ENCODE results near the gene PCDH15.
"Not testable (repeated sequence)": the region's sequence is repeated elsewhere in the genome, so short reads cannot be mapped to it uniquely, and the experiment has no call there.

PCDH15 gene

DNA sequence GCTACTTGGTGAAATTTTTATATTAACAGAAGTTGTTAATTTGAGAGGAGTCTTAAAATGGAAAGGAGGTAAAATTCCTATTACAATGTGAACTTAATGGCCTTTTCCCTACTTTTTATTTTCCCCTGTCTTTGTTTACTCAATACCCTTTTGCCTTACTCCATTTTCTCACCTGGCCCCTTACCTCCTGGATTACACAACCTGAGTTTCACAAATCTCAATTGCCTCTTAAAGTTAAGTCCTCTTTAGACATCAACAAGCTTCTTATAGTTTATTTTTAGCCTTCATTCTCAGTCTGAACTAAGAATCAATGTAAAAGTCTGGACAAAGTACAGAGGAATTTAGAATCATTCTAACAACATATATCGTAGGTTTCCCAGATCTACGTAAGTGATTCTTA, 247.0 kb downstream of the PCDH15 start:
- DNase-seq (ENCODE audit: low spot score): no peak

- DNase-seq (ENCODE audit: low spot score): no peak
Observed at GRCh38 chr10:54550016-54550415, 251.0 kb downstream of the PCDH15 start.

GRCh38 chr10:54531296-54531695, 269.7 kb downstream of the PCDH15 start:
- no peak for DNase-seq (ENCODE audit: low spot score)

DNA sequence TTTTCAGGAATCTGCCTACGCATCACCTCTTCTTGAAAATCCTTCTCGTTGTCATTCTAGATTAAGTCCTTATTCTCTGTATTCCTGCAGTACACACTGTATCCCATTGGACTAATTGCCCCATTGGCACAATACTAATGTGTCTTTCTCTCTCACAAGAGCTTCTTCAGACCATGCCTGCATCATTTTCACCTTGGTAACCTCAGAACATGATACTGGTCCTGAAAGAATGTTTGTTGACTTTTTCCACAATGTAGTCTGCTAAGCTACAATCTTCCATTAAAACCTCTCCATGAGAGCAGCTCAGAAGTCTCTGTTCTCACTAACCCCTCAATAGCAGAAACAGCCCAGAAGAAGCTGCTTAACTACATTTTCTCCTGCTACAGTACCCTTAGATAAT, 270.7 kb downstream of the PCDH15 start:
- no peak for DNase-seq (ENCODE audit: low spot score)

DNA sequence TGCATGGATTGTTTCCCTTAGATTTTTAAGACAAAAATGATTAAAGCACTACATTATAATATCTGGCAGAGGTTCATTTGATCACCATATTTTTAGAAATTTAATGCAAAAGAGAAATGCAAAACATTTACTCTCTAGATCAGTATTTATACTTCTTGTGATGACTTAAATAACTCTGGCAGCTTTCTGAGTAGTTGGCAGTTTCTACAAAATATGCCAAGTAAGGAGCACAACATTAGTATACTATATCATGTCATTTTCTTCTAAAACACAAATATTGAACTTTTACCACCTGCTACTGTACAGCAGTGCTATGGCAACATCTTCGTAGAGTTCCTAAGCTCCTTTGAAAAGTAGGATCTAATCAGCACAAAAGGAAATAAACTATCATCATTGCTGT, 275.2 kb downstream of the PCDH15 start:
- DNase-seq (ENCODE audit: low spot score): no peak

DNA sequence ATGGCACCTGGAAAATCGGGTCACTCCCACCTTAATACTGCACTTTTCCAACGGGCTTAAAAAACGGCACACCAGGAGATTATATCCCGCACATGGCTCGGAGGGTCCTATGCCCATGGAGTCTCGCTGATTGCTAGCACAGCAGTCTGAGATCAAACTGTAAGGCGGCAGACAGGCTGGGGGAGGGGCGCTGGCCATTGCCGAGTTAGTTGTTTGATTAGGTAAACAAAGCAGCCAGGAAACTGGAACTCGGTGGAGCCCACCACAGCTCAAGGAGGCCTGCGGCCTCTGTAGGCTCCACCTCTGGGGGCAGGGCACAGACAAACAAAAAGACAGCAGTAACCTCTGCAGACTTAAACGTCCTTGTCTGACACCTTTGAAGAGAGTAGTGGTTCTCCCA, 285.8 kb downstream of the PCDH15 start:
- DNase-seq (ENCODE audit: low spot score): not testable (repeated sequence)

GRCh38 chr10:54503863-54504262, 297.2 kb downstream of the PCDH15 start:
- no peak for DNase-seq (ENCODE audit: low spot score)

DNA sequence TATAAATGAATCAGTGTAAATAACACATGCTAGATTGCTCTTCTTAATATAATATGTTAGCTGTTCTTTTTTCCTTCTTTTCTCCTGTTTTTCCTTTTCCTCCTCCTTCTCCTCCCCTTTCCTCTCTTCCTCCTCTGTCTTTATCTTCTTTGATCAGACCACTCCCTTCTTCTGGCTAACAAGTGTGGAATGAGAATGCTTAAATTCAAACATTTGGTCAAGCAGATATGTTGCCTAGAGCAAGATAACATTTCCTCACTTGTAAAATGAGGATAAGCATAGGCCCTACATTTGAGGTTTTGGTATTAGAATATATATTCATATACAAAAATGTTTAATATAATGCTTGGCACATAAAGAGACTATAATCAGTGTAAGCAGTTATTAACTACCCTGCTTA, 299.1 kb downstream of the PCDH15 start:
- no peak for DNase-seq (ENCODE audit: low spot score)

DNA sequence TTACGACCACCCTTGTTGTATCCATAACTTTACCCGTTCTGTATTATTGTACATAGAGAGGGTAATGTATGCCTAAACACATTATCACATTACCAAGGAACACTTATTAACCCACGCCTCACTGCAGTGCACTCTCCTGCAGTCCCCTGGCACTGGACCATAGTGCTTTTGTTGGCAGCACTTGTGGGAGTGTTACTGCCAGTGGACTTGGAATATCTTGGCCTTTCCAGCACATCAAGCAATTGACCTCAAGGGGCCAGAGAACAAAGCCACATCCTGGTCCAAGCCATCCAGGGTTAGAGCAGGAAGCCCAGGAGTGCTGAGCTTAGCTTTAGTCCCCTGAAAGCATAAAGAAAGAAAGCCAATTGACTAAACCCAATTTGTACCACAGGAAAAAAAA, 304.2 kb downstream of the PCDH15 start:
- DNase-seq (ENCODE audit: low spot score): no peak

- DNase-seq (ENCODE audit: low spot score): no peak
Observed at GRCh38 chr10:54487743-54488142, 313.3 kb downstream of the PCDH15 start.

DNA sequence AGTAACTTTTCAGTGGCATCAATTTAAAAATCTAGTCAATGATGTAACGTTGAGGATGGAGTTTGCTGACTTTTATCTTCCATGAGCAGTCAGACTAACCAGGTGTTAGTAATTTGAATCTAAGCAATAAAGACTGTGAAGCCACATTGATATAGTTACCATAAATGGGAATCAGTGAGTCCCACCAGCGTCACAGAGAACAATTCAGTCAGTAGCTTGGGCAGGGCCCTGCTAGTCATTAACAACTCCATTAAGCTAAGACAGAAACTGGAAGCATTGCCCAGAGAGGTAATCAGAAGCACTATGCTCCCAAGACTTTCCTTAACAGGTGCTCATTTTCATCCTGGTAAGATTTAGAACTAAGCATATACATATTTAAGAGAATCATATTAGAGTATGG, 315.1 kb downstream of the PCDH15 start:
- no peak for DNase-seq (ENCODE audit: low spot score)

DNA sequence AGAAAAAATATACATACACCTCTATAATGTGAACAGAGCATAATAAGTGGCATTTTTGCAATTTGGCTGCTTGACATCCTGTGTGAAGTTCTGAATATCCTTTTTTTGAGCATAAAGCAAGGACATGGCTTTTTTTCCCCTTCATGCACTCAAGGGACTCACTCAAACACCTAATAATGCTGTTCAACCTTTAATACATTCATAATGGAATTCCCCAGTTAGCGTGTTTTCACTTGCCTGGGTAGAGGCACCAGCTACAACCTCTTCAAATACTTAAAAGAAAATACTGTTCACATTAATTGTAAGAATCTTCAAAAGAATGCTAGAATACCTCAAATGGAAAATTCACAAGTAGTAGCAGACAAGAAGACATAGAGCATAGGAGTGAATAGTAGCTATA, 316.8 kb downstream of the PCDH15 start:
- no peak for DNase-seq (ENCODE audit: low spot score)

- DNase-seq (ENCODE audit: low spot score): no peak
Observed at GRCh38 chr10:54478601-54479000, 322.4 kb downstream of the PCDH15 start.

GRCh38 chr10:54477738-54478137, 323.3 kb downstream of the PCDH15 start:
- no peak for DNase-seq (ENCODE audit: low spot score)

DNA sequence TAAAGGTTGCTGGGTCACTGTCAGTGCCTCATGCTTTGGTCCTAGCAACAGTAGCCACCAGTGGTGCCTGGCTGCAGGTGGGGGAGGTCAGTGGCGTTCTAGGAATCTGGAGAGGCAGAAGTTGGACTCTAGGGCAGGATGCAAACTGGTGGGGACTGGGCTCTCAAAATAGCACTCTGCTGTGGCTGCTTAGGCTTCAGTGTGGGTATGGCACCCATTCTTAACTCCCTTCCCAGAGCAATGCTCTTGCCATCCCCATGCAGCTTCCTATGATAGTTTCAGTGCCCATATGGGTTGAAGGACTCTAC, 330.8 kb downstream of the PCDH15 start:
- DNase-seq (ENCODE audit: low spot score): no peak

DNA sequence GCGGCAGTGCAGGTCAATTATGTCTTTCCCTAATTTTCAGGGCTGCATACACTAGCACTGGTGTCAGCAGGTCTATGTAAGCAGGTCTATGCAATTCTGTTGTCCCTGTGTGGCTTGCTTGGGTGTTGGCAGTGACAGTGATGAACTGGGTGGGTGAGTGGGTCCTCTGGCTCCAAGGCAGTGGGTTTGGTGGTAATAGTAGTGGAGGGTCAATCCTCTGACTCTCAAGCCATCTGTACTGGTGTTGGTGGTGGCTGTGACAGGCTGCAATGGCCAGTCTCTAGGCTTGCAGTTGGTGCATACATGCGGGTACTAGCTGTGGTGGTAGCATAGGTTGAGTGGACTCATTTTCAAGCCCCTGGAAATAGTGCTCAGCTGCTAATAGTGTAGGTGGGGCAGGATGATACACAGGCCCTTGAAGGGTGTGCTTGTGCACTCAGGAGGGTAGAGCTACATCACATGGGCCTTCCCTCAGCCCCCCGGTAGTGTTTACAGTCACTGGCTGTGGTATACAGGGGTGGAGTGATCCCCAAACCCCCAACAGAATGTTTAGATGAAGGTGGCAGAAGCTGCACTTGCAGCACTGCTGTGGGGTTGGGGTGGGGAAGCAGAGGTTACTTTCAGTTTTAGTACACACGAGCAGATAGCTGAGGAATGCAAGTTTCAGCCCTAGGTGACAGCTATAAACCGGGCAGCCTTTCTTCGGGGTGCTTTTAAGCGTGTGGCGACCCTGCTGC, 331.3 kb downstream of the PCDH15 start:
- no peak for DNase-seq (ENCODE audit: low spot score)

- DNase-seq (ENCODE audit: low spot score): no peak
Observed at GRCh38 chr10:54454271-54454670, 346.8 kb downstream of the PCDH15 start.

DNA sequence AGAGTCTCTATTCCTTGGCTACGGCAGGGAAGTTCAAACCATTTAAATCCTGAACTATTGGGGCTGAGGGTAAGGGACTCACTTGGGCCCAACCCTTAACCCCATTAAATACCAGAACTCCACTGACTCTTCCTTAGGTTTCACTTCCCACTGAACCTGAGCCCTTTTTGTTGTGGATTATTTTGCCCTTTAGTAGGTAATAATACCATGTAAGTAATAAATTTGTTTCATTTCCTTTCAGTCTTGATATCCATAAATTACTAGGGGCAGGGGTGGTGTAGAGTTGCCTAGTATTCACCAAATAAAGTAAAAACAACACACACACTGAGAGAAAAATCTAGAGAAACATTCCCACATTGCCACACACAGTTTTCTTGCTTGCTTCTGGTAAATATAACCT, 352.0 kb downstream of the PCDH15 start:
- no peak for DNase-seq (ENCODE audit: low spot score)

- no peak for DNase-seq (ENCODE audit: low spot score)
Observed at GRCh38 chr10:54444170-54444569, 356.9 kb downstream of the PCDH15 start.

- no peak for DNase-seq (ENCODE audit: low spot score)
Observed at GRCh38 chr10:54441275-54441674, 359.8 kb downstream of the PCDH15 start.

DNA sequence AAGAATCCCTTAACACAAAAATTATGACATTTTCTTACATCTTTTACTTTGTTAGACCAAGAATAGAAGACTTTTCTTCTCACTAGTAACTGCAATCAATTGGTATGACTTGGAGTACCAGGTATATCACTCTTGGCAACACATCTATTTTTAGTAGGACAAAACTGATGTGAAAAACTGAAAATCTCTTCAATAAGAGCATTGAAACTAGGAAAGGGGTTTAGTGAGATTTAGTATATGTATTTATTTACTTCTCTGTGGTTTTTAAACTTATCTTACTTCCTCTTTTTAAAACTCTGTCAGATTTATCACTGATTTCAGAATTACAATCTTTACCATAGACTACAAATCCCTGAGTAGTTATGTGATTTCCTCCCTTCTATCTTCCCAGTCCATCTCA, 366.2 kb downstream of the PCDH15 start:
- no peak for DNase-seq (ENCODE audit: low spot score)

DNA sequence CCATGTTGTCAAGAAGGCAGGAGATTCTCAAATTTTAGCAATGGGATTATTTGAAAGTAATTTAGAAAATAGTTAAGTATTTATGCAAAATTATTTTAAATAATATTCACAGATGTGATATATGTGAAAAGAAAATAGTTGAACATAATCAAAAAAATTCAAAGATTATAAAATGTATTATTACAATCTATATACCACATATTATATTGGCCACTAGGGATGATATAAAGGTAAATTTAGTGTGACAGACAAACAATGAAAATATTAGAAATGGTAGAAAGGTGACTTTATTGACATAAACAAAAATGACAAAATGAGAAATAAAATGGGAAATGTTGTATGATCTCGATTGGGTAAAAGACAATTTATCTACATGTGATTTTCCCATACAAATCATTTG, 385.5 kb downstream of the PCDH15 start:
- DNase-seq (ENCODE audit: low spot score): no peak

DNA sequence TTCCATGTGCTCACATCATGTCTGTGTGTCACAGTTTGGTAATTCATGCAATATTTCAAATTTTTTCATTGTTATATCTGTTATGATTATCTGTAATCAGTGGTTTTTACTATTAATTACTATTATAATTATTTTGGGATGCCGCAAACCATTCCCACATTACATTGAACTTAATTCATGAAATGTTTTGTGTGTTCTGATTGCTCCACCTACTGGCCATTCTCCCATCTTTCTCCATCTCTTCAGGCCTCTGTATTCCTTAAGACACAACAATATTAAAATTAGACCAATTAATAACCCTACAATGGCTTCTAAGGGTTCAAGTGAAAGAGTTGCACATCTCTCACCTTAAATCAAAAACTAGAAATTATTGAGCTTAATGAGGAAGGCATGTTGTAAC, 398.5 kb downstream of the PCDH15 start:
- peak; percentile 19 for DNase-seq (ENCODE audit: low spot score)

DNA sequence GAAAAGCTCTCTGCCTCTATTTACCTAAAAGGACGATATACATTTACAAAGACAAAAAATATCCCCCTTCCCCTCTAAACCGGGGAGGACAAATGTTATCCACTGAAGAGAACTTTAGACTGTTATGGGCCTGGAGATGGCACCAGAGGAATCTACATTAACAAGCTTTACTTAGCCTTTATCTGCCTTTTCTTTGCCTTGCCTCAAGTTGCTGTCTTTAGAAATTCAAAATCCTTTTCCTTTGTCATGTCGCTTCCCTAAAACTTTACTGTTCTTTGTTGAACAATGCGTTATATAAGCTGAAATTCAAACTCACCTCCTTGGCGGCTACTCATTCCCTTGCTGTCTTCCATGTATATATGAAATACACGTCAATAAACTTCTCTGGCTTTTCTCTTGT, 405.0 kb downstream of the PCDH15 start:
- DNase-seq (ENCODE audit: low spot score): no peak

GRCh38 chr10:54394598-54394997, 406.4 kb downstream of the PCDH15 start:
- DNase-seq (ENCODE audit: low spot score): not testable (repeated sequence)
